Hepatocyte (in vitro differentiated cells): ENCODE results near the gene MYL9. TPM values are rescaled to one million over a fixed set of nuclear protein-coding genes. Genes with fewer than 3 reads are reported as not detected.

Source experiments
- DNase-seq: peaks from one replicate; pipeline ENCODE4 v3.0.0-alpha.2; 2016; ENCODE audit warnings: low spot score
- H2AFZ ChIP-seq: fragments of 200-600 bp; sonication (generic); 2 replicates; pipeline ENCODE4 v1.6.0; 2016; ENCODE audit warnings: antibody characterized with exemption, mild to moderate bottlenecking
- H3K27ac ChIP-seq: fragments of 200-600 bp; sonication (generic); 2 replicates; pipeline ENCODE4 v1.5.1; 2016; ENCODE audit warnings: mild to moderate bottlenecking
- H3K27me3 ChIP-seq: fragments of 200-600 bp; sonication (generic); 2 replicates; pipeline ENCODE4 v1.6.1; 2016
- H3K36me3 ChIP-seq: fragments of 200-600 bp; sonication (generic); replicated peaks from 2 replicates; pipeline ENCODE4 v1.5.1; 2016; ENCODE audit warnings: low read depth; ENCODE audit not compliant: insufficient read depth
- H3K4me1 ChIP-seq: fragments of 200-600 bp; sonication (generic); 2 replicates; pipeline ENCODE4 v1.5.1; 2016; ENCODE audit warnings: mild to moderate bottlenecking, moderate library complexity; ENCODE audit not compliant: insufficient read depth
- H3K4me2 ChIP-seq: fragments of 200-600 bp; sonication (generic); 2 replicates; pipeline ENCODE4 v1.6.0; 2016
- H3K4me3 ChIP-seq: fragments of 200-600 bp; sonication (generic); 2 replicates; pipeline ENCODE4 v1.5.1; 2016; ENCODE audit warnings: mild to moderate bottlenecking
- H3K79me2 ChIP-seq: fragments of 200-600 bp; sonication (generic); 2 replicates; pipeline ENCODE4 v1.6.0; 2017; ENCODE audit warnings: mild to moderate bottlenecking
- H3K9me2 ChIP-seq: fragments of 200-600 bp; sonication (generic); replicated peaks from 2 replicates; pipeline ENCODE4 v1.6.0; 2017; ENCODE audit warnings: mild to moderate bottlenecking; ENCODE audit not compliant: insufficient read depth
- H3K9me3 ChIP-seq: fragments of 200-600 bp; sonication (generic); 2 replicates; pipeline ENCODE4 v1.5.1; 2016; ENCODE audit warnings: low read depth, mild to moderate bottlenecking
- H4K20me1 ChIP-seq: fragments of 200-600 bp; sonication (generic); 2 replicates; pipeline ENCODE4 v1.6.0; 2016; ENCODE audit warnings: mild to moderate bottlenecking; ENCODE audit not compliant: insufficient read depth, poor library complexity, severe bottlenecking
- CTCF ChIP-seq: fragments of 200-600 bp; sonication (generic); IDR thresholded peaks from 2 replicates; pipeline ENCODE4 v1.5.1; 2016; ENCODE audit warnings: antibody characterized with exemption, mild to moderate bottlenecking; ENCODE audit not compliant: poor library complexity
- EZH2 ChIP-seq: fragments of 200-600 bp; sonication (generic); IDR thresholded peaks from 2 replicates; pipeline ENCODE4 v1.6.1; 2016; ENCODE audit warnings: antibody characterized with exemption, mild to moderate bottlenecking, borderline replicate concordance
- EZH2phosphoT487 ChIP-seq: fragments of 200-600 bp; sonication (generic); IDR thresholded peaks from one replicate; pipeline ENCODE4 v1.6.1; 2018; ENCODE audit warnings: antibody characterized with exemption, mild to moderate bottlenecking, low read depth, moderate library complexity; ENCODE audit not compliant: unreplicated experiment, severe bottlenecking
- WGBS: methylation state at CpG from one replicate; pipeline ENCODE4 v1.1.6; 2016; ENCODE audit warnings: low lambda C conversion rate; ENCODE audit errors: missing lambda C conversion rate; 5-methylcytosine and 5-hydroxymethylcytosine counted together
- polyA plus RNA-seq: library from polyadenylated mRNA; unstranded; fragments of >200 nt; fragmentation: Nextera tagmentation; extraction: Ambion mirVana; gene quantifications from 2 replicates; pipeline ENCODE4 v1.2.1, GENCODE V29; 2016
- total RNA-seq: library from RNA; depleted of rRNA; stranded (reverse); fragments of >200 nt; gene quantifications from 2 replicates; pipeline ENCODE4 v1.2.3, GENCODE V29; 2014

The MYL9 gene
- total and polyA plus RNA-seq, 2 experiments from 2014 or later: 31.8 to 169 TPM

GRCh38 chr20:36498386-36499179 is 42.7 kb upstream of the MYL9 start:
- Histone ChIP-seq H3K27ac (no peak overlapping the region), H4K20me1 (peaks cover 37% of the 10 kb centered on the region), H3K9me2 (no peaks in the 10 kb centered on the region), H3K36me3 (no peaks in the 10 kb centered on the region), H3K4me1 (no peaks in the 10 kb centered on the region), H3K4me2 (no peak overlapping the region), H3K79me2 (peaks cover 34% of the 10 kb centered on the region), H3K27me3 (no peaks in the 10 kb centered on the region), H3K9me3 (no peaks in the 10 kb centered on the region), H2AFZ (no peak overlapping the region), H3K4me3 (no peak overlapping the region)
- 90% methylated on average over 14 of the region's 14 CpGs for WGBS
- DNase-seq: no peak
- TF ChIP-seq EZH2 (no peak), EZH2phosphoT487 (no peak), CTCF (no peak)

GRCh38 chr20:36499211-36499610 is 42.1 kb upstream of the MYL9 start:
- DNase-seq: no peak
- no peaks in the 10 kb centered on the region for H3K27me3 ChIP-seq
- no peak overlapping the region for H3K4me3 ChIP-seq
- WGBS: 97% methylated on average over 17 of the region's 26 CpGs
- no peak overlapping the region for H2AFZ ChIP-seq
- no peak for TF ChIP-seq EZH2phosphoT487
- TF ChIP-seq EZH2: no peak
- no peak for TF ChIP-seq CTCF
- no peaks in the 10 kb centered on the region for H3K9me3 ChIP-seq
- H4K20me1 ChIP-seq: peaks cover 35% of the 10 kb centered on the region
- H3K79me2 ChIP-seq: peaks cover 30% of the 10 kb centered on the region
- no peaks in the 10 kb centered on the region for H3K4me1 ChIP-seq
- no peak overlapping the region for H3K4me2 ChIP-seq
- no peaks in the 10 kb centered on the region for H3K9me2 ChIP-seq
- no peak overlapping the region for H3K27ac ChIP-seq
- H3K36me3 ChIP-seq: no peaks in the 10 kb centered on the region

- Histone ChIP-seq H3K4me3 (no peak overlapping the region), H3K27me3 (no peaks in the 10 kb centered on the region), H2AFZ (no peak overlapping the region), H3K4me2 (no peak overlapping the region), H3K36me3 (no peaks in the 10 kb centered on the region), H3K27ac (no peak overlapping the region), H3K4me1 (no peaks in the 10 kb centered on the region), H3K79me2 (peaks cover 28% of the 10 kb centered on the region), H3K9me3 (no peaks in the 10 kb centered on the region), H3K9me2 (no peaks in the 10 kb centered on the region), H4K20me1 (peaks cover 30% of the 10 kb centered on the region)
- DNase-seq: no peak
- TF ChIP-seq CTCF: no peak
- TF ChIP-seq EZH2: no peak
- TF ChIP-seq EZH2phosphoT487: no peak
- 98% methylated on average over 23 of the region's 31 CpGs for WGBS
Observed at GRCh38 chr20:36499723-36500501, 41.4 kb upstream of the MYL9 start.
